HepG2 (cell line): Measurements from ENCODE around the gene NDUFB10. TPM values are rescaled to one million over a fixed set of nuclear protein-coding genes. Genes with fewer than 3 reads are reported as not detected.

Experiments used
- ATAC-seq: fragments of 200-7000 bp; cut with Tn5 transposase; 3 replicates; pipeline ENCODE4 v1.9.1; 2020; ENCODE audit warnings: mild to moderate bottlenecking, moderate library complexity
- BruUV-seq: library from RNA; stranded (reverse); fragments of 400-500 nt; replicated peaks from 2 replicates; lab custom pipeline; 2021; lab: Mats Ljungman, UMichigan
- CTCF ChIA-PET: fragments of 300-600 bp; formaldehyde crosslinking; extraction: SDS; loops from one replicate; lab custom pipeline; 2021; ENCODE audit warnings: low total read pairs, inconsistent platforms, low intra/inter-chr PET ratio; lab: Yijun Ruan, JAX
- POLR2A ChIA-PET: fragments of 350-600 bp; sonication (Branson Sonifier 250); formaldehyde crosslinking; loops from one replicate; lab custom pipeline; 2020; ENCODE audit warnings: antibody characterized with exemption, inconsistent platforms; lab: Yijun Ruan, JAX
- DNase-seq: peaks from one replicate; pipeline ENCODE4 v3.0.0-alpha.2; 2015; ENCODE audit warnings: low spot score
- FAIRE-seq: peaks from 3 replicates; lab custom pipeline; 2011; peaks lifted over from hg19 to GRCh38; lab: Jason Lieb, UNC
- H2AFZ ChIP-seq: one replicate; pipeline ENCODE4 v1.6.1; 2011; ENCODE audit warnings: low read length, inconsistent platforms
- H3K27ac ChIP-seq: fragments of 300-600 bp; 3 replicates; pipeline ENCODE4 v1.8.0; 2011; ENCODE audit warnings: mixed run types, mild to moderate bottlenecking, mixed read lengths, low read length, inconsistent platforms; ENCODE audit not compliant: insufficient read depth; ENCODE audit errors: extremely low read length
- H3K27me3 ChIP-seq, 2 experiments: fragments of 200-600 bp in 1 of 2; 2 replicates in 1 of 2; 3 replicates in 1 of 2; pipeline versions ENCODE4 v1.6.0 to v1.8.0; 2011; ENCODE audit warnings: low read length in 2 of 2, mild to moderate bottlenecking in 2 of 2, moderate library complexity in 2 of 2, inconsistent platforms in 1 of 2; ENCODE audit not compliant: insufficient read depth in 2 of 2, control insufficient read depth in 1 of 2
- H3K36me3 ChIP-seq, 2 experiments: fragments of 200-600 bp in 1 of 2; replicated peaks in 1 of 2; 2 replicates in 1 of 2; 3 replicates in 1 of 2; pipeline versions ENCODE4 v1.5.1 to v1.8.0; 2011; ENCODE audit warnings: low read length in 2 of 2, inconsistent platforms in 1 of 2; ENCODE audit not compliant: insufficient read depth in 2 of 2, control insufficient read depth in 1 of 2
- H3K4me1 ChIP-seq: 2 replicates; pipeline ENCODE4 v1.5.1; 2012; ENCODE audit warnings: low read length, inconsistent platforms; ENCODE audit not compliant: insufficient read depth
- H3K4me2 ChIP-seq: 2 replicates; pipeline ENCODE4 v1.6.0; 2011; ENCODE audit warnings: low read depth, low read length, inconsistent platforms
- H3K4me3 ChIP-seq, 3 experiments: fragments of 200-600 bp in 1 of 3; sonication (generic), shearing (Covaris generic) in 1 of 3; replicated peaks in 1 of 3; 2 replicates each; pipeline ENCODE4 v1.5.1; 2011 to 2016; ENCODE audit warnings: low read length in 3 of 3, inconsistent platforms in 2 of 3, low read depth in 2 of 3, mild to moderate bottlenecking in 2 of 3, control low read depth in 1 of 3, mixed read lengths in 1 of 3; ENCODE audit not compliant: insufficient read depth in 1 of 3
- H3K79me2 ChIP-seq: one replicate; pipeline ENCODE4 v1.6.1; 2011; ENCODE audit warnings: low read length, inconsistent platforms; ENCODE audit not compliant: insufficient read depth
- H3K9ac ChIP-seq: 2 replicates; pipeline ENCODE4 v1.6.0; 2011; ENCODE audit warnings: mild to moderate bottlenecking, low read depth, low read length, inconsistent platforms; ENCODE audit not compliant: insufficient read depth
- H3K9me3 ChIP-seq: 2 replicates; pipeline ENCODE4 v1.5.1; 2012; ENCODE audit warnings: mild to moderate bottlenecking, low read length
- H4K20me1 ChIP-seq: 2 replicates; pipeline ENCODE4 v1.6.0; 2011; ENCODE audit warnings: inconsistent platforms, mild to moderate bottlenecking, low read length, moderate library complexity; ENCODE audit not compliant: insufficient read depth
- FOXA1 ChIP-seq, 2 experiments: fragments of 450-650 bp in 1 of 2; sonication (generic) in 1 of 2; formaldehyde crosslinking in 1 of 2; IDR thresholded peaks; 2 replicates each; pipeline versions ENCODE4 v1.4.0 to v1.6.1; 2016 to 2020; ENCODE audit warnings: missing genetic modification reagents in 1 of 2
- RARG ChIP-seq: sonication (generic); formaldehyde crosslinking; IDR thresholded peaks from 2 replicates; pipeline ENCODE4 v1.4.0; 2020; ENCODE audit warnings: low read depth, mild to moderate bottlenecking, missing genetic modification reagents
- RORA ChIP-seq: sonication (generic); formaldehyde crosslinking; IDR thresholded peaks from 2 replicates; pipeline ENCODE4 v1.5.0; 2020; ENCODE audit warnings: mild to moderate bottlenecking, missing genetic modification reagents, moderate library complexity
- SP5 ChIP-seq: IDR thresholded peaks from 2 replicates; pipeline ENCODE4 v1.6.1; 2016; ENCODE audit warnings: low read depth, borderline replicate concordance
- ZNF207 ChIP-seq: fragments of 450-650 bp; IDR thresholded peaks from 2 replicates; pipeline ENCODE4 v1.6.1; 2016; ENCODE audit warnings: antibody characterized with exemption, borderline replicate concordance
- ZNF484 ChIP-seq: sonication (generic); formaldehyde crosslinking; IDR thresholded peaks from 2 replicates; pipeline ENCODE4 v1.5.1; 2020; ENCODE audit warnings: mild to moderate bottlenecking, low read depth, missing genetic modification reagents, borderline replicate concordance
- ZNF75D ChIP-seq: sonication (generic); formaldehyde crosslinking; IDR thresholded peaks from 2 replicates; pipeline ENCODE4 v1.8.1; 2023; ENCODE audit warnings: missing genetic modification reagents, mild to moderate bottlenecking, borderline replicate concordance
- ZSCAN25 ChIP-seq: sonication (generic); formaldehyde crosslinking; IDR thresholded peaks from 2 replicates; pipeline ENCODE4 v1.8.0; 2022; ENCODE audit warnings: mild to moderate bottlenecking, missing genetic modification reagents
- WGBS: methylation state at CpG from one replicate; pipeline ENCODE4 v1.1.6; 2017; ENCODE audit warnings: low lambda C conversion rate; 5-methylcytosine and 5-hydroxymethylcytosine counted together
- in situ Hi-C: cut with HindIII; loops from 2 replicates; pipeline ENCODE4 v1.10.0; 2017; ENCODE audit warnings: low pct_unique_long_range_greater_than_20kb; ENCODE audit not compliant: extremely low pct_ligation_motif_present
- intact Hi-C: fragments of 100-400 bp; cut with micrococcal nuclease; formaldehyde crosslinking; loops from one replicate; pipeline ENCODE4 v1.10.0; 2022; ENCODE audit not compliant: unreplicated experiment
- polyA plus RNA-seq, 8 experiments: library from polyadenylated mRNA; depleted of rRNA in 3 of 8; stranded (reverse) in 7 of 8; unstranded in 1 of 8; fragments of >200 nt; fragmentation: Illumina TruSeq in 4 of 8; extraction: Trizol in 4 of 8; gene quantifications; 2 replicates each; pipeline versions ENCODE4 v1.2.1 to v1.2.3, GENCODE V29; 2011 to 2016; ENCODE audit warnings: low read depth in 4 of 8, missing spikeins in 1 of 8, mixed read lengths in 1 of 8; ENCODE audit not compliant: insufficient read depth in 1 of 8
- total RNA-seq, 5 experiments: library from RNA; depleted of rRNA; stranded (reverse); fragments of >200 nt; fragmentation: Illumina TruSeq; extraction: Trizol; gene quantifications; 2 replicates each; pipeline ENCODE4 v1.2.3, GENCODE V29; 2016; ENCODE audit warnings: low read depth in 1 of 5
- TF ChIP-seq, protein P1 (sequence below): sonication (generic); formaldehyde crosslinking; IDR thresholded peaks from 2 replicates; pipeline ENCODE4 v1.5.0; 2020; ENCODE audit warnings: missing genetic modification reagents, mild to moderate bottlenecking, borderline replicate concordance
- TF ChIP-seq, protein P2 (sequence below): sonication (generic); IDR thresholded peaks from 2 replicates; pipeline ENCODE4 v1.6.1; 2016; ENCODE audit warnings: low read depth, borderline replicate concordance
- TF ChIP-seq, protein P3 (sequence below): sonication (generic); formaldehyde crosslinking; IDR thresholded peaks from 2 replicates; pipeline ENCODE4 v1.8.1; 2023; ENCODE audit warnings: mild to moderate bottlenecking, moderate library complexity, missing genetic modification reagents

The NDUFB10 gene
- total and polyA plus RNA-seq, 2 of the 13 experiments (the other 11 are each of a cell fraction or from before 2014, with no cell fraction given), result 68.6 to 157 TPM

DNA sequence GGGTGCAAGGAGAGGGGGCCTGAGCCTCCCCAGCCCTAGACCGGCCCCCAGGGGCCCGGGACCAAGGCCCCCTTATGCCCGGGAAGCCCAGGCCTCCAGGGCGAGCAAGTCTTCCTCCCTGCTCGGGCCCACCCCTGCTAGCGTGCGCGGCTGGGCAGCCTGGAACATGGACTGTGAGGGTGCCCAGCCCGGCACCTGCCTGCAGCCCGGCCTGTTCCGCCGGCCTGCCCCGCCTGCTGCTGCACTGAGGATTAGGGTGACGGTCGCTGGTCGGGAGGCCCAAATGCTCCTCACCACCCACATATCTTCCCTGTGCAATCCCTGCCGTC lies 47.2 kb upstream of the NDUFB10 start (continued):
- TF ChIP-seq ZNF484 (no peak), ZNF207 (no peak)
- TF ChIP-seq, all 625 proteins: peak for 0

DNA sequence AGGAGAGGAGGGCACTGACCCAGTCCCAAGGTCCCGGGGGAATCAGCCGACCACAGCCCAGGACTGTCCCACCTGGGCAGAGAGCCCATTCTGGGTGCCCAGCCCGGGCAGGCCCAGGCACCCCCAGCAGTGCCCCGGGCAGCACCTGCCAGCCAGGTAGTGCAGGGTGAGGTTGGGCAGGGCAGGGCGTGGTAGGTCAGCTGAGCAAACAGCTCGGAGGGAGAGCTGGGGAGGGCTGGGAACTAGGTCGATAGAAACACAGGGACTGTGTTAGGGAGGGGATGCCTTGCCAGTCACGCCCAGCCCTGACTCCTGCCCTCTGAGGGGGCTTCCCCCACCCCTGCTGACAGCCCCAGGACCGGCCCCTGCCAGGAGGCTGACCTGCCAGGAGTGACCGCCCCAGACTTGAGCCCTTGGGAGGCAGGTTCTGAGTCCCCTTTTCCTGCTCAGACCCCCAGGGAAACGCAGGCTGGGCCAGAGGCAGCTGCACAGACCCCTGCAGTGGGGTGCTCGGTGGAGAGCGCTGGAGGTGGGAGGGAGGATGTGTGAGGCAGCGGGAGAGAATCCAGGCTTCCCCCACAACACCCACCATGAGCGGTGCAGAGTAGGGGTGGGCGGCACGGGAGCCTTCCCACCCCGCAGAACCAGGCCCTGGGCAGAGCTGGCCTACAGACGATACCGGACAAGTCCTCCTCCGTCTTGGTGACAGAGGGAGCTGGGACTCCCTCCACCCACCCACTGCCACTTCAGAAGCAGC lies 45.8 kb upstream of the NDUFB10 start:
- ATAC-seq (peak; percentile 12), FAIRE-seq (no peak), DNase-seq (no peak)
- Histone ChIP-seq H3K27me3 (peaks cover 23 to 66% of the 10 kb centered on the region in 2 experiments), H3K27ac (no peak overlapping the region), H3K9ac (no peak overlapping the region), H3K36me3 (no peaks in the 10 kb centered on the region), H3K4me1 (peaks cover 9% of the 10 kb centered on the region), H4K20me1 (no peaks in the 10 kb centered on the region), H3K4me2 (no peak overlapping the region), H3K4me3 (no peak overlapping the region), H2AFZ (no peak overlapping the region), H3K79me2 (no peaks in the 10 kb centered on the region)
- intact Hi-C loops, result no loop called here
- WGBS, result 22% methylated on average over 18 of the region's 21 CpGs
- CTCF ChIA-PET, result no interaction called here
- BruUV-seq, result no TSS peak
- in situ Hi-C loops, result no loop called here
- TF ChIP-seq FOXA1 (IDR thresholded peaks at IDR 0.05) (no peak), FOXA1 (CRISPR knock-in tag; IDR thresholded peaks at IDR 0.05) (peak; percentile 56), ZNF75D (CRISPR knock-in tag) (no peak), ZSCAN25 (peak; percentile 95), RARG (CRISPR knock-in tag) (no peak), SP5 (CRISPR knock-in tag) (0 out of 2 replicates have a peak, but pooled peaks have one; percentile 18), RORA (no peak)
- TF ChIP-seq, protein P1, sequence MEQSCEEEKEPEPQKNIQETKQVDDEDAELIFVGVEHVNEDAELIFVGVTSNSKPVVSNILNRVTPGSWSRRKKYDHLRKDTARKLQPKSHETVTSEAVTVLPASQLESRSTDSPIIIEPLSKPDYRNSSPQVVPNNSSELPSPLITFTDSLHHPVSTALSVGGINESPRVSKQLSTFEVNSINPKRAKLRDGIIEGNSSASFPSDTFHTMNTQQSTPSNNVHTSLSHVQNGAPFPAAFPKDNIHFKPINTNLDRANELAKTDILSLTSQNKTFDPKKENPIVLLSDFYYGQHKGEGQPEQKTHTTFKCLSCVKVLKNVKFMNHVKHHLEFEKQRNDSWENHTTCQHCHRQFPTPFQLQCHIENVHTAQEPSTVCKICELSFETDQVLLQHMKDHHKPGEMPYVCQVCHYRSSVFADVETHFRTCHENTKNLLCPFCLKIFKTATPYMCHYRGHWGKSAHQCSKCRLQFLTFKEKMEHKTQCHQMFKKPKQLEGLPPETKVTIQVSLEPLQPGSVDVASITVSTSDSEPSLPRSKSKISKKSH, result no peak
- TF ChIP-seq, protein P2, sequence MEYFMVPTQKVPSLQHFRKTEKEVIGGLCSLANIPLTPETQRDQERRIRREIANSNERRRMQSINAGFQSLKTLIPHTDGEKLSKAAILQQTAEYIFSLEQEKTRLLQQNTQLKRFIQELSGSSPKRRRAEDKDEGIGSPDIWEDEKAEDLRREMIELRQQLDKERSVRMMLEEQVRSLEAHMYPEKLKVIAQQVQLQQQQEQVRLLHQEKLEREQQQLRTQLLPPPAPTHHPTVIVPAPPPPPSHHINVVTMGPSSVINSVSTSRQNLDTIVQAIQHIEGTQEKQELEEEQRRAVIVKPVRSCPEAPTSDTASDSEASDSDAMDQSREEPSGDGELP, result peak; percentile 89
- TF ChIP-seq, protein P3, sequence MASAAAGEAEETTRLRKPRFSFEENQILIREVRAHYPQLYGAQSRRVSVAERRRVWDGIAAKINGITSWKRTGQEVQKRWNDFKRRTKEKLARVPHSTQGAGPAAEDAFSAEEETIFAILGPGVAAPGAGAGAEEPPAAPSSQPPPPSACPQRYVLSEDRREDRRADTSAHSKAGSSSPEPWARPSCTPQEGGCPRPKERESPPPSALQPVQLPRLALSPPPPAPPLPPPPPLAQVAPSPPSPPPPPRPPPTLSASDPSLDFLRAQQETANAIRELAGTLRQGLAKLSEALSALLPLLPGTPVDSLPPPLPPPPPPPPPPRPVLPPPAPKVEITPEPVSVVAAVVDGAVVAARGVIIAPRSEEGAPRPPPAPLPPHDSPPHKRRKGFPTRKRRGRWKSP, result no peak
- TF ChIP-seq, all 625 proteins: peak for 4
- H3K9me3 ChIP-seq, result no peaks in the 10 kb centered on the region
- POLR2A ChIA-PET, result no interaction called here
